Activated naive CD8-positive, alpha-beta T cell treated with anti-CD3 and anti-CD28 coated beads, Interleukin-2, amount 50 U/mL, for 16 hours (primary cell): ENCODE results near the gene WASF3.
"Not testable (repeated sequence)": the region's sequence is repeated elsewhere in the genome, so short reads cannot be mapped to it uniquely, and the experiment has no call there.

ENCODE experiments used
- DNase-seq: peaks from one replicate; pipeline ENCODE4 v3.0.0-alpha.2; 2020; ENCODE audit warnings: low read depth, low spot score

The WASF3 gene

DNA sequence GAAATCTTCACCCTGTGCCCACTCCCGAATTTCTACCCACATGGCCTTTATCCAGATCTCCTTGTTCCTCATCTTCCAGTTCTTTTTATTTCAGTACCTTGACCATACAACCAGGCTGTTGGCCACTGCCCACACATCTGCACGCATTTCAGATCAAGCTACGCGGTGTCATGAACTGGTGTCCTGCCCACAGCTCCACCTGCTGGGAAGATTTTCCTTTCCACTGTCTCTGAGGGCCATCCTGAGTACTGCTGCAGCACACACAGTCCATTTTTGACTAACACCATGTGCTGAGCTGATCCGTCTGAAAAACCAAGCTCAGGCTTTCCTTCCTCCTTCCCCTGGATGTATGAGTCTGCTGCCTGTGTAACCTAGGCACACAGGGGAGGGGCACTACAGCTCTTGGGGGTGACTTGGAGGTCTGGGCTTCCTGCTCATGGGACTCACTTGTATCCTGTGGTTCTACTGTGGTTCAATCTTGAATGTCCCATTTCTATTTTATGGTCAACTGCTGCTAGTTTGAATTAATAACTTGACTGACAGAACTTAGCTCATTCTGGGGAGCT, 71.9 kb downstream of the WASF3 start:
- no peak for DNase-seq

- DNase-seq = not testable (repeated sequence)
Measured at GRCh38 chr13:26635634-26636033, 78.2 kb downstream of the WASF3 start.

DNA sequence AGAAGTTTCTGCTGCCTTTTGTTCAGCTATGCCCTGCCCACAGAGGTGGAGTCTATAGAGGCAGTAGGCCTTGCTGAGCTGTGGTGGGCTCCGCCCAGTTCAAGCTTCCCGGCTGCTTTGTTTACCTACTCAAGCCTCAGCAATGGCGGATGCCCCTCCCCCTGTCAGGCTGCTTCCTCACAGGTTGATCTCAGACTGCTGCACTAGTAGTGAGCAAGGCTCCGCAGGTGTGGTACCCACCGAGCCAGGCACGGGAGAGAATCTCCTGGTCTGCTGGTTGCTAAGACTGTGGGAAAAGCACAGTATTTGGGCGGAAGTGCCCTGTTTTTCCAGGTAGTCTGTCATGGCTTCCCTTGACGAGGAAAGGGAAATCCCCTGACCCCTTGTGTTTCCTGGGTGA, 78.6 kb downstream of the WASF3 start:
- not testable (repeated sequence) for DNase-seq

DNA sequence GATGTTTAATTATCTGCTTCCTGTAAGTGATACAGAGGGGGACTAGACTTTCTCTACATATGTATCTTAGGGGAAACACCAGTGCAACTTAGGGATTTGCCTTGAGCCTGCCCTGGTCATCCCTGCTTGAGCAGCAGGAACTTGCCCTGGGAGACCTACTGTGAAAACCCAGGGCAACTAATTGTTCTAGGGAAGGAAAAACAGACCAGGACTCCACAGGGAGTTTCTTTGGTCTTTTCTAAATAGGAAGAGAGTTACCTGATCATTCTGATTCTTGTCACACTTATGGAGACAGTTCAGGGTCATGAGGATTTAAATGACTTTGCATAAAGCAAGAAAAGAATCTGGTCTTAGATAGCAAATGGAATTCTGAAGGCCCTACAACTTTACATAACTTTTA, 89.1 kb downstream of the WASF3 start:
- DNase-seq = no peak

DNA sequence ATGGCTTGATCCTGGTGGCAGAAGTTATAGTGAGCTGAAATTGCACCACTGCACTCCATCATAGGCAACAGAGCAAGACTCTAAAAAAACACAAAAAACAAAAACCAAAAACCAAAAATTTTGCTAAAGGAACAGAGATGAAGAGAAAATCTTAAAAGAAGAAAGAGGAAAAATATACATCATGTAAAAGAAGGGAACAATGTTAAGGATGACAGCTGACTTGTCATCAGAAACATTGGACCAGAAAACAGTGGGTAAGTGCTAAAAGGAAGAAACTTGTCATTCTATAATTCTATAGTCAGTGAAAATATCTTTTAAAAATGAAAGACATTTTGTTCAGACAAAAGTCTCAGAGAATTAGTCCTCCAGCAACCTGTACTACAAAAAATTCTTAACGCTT, 93.8 kb downstream of the WASF3 start:
- no peak for DNase-seq

- no peak for DNase-seq
Measured at GRCh38 chr13:26653310-26653709, 95.8 kb downstream of the WASF3 start.

- no peak for DNase-seq
Measured at GRCh38 chr13:26653842-26654241, 96.4 kb downstream of the WASF3 start.

- DNase-seq = no peak
Measured at GRCh38 chr13:26656919-26657318, 99.4 kb downstream of the WASF3 start.

GRCh38 chr13:26658448-26659385, 101.2 kb downstream of the WASF3 start:
- no peak for DNase-seq

DNA sequence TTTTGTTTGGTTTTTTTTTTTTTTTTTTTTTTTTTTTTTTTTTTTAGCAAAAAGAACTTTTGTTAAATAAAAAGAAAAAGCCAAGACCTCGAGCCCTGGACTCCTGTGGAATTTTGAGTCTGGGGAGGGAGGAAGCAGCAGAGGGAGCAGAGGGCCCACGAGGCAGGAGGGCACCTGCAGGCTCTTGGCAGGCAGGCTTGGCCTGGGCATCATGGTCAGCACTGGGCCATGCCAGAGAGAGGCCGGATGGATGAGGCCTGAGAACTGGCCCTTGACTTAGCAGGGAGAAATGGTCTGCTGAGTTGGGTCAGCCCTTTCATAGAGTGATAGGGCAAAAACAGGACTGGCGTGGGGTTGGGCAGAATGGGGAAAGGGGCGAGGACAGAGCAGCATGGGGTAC, 102.7 kb downstream of the WASF3 start:
- DNase-seq = no peak

- DNase-seq = no peak
Measured at GRCh38 chr13:26660766-26661165, 103.3 kb downstream of the WASF3 start.

DNA sequence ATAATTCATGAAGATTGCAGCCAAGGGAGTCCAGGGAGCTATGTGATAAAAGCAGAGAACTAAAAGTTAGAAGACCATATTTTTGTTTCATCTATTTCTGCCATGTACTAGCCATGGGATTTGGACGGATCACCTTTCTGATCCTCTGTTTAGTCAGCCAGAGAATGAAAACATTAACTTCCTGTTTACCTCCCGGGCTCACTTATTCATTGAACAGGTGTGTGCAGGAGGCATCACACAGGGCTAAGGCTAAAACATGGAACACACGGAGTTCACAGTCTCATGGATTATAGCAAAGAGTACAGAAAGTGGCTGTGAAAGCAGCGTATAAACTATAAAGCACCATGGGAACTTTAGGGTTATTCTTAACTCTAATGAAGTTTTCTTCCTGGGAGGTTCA, 106.3 kb downstream of the WASF3 start:
- DNase-seq = no peak

- no peak for DNase-seq
Measured at GRCh38 chr13:26664286-26664685, 106.8 kb downstream of the WASF3 start.

- no peak for DNase-seq
Measured at GRCh38 chr13:26664876-26665275, 107.4 kb downstream of the WASF3 start.

- no peak for DNase-seq
Measured at GRCh38 chr13:26668357-26669146, 111.1 kb downstream of the WASF3 start.

DNA sequence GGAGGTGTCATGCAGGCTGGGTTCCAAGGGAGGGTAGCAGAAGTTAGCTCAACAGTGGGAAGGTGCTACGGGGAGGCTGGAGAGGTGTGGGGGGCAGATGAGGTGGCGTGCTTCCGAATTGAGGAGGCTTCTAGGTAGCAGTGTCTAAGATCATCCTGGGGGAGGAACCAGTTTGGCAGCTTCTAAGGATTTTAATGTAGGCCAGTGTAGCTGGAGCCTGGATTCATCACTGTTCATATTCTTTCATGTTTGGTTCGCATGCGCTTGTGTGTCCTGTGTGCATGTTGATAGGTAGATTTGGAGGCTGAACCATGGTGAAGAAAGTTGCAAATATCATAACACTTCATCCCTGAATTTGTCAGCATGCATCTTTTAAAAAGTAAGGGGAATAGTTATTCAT, 116.4 kb downstream of the WASF3 start:
- DNase-seq = no peak

- DNase-seq = no peak
Measured at GRCh38 chr13:26677156-26677555, 119.7 kb downstream of the WASF3 start.

- no peak for DNase-seq
Measured at GRCh38 chr13:26678330-26678729, 120.8 kb downstream of the WASF3 start.

DNA sequence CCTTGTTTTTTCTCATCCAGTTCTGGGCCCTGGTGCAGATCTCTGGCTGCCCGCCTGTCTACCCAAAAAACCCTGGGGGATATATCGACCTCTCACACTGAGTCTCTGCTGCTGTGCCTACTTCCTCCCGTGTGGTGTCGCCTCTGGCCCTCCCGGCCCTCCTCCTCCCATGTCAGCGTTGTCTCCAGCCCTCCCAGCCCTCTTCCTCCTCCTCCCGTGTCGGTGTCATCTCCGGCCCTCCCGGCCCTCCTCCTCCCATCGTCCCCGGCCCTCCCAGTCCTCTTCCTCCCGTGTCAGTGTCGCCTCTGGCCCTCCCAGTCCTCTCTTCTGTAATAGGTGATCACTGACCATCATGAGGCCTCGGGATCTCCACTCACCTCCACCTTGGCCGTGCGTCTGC, 121.3 kb downstream of the WASF3 start:
- DNase-seq = no peak

GRCh38 chr13:26679411-26680122, 122.1 kb downstream of the WASF3 start:
- no peak for DNase-seq

- no peak for DNase-seq
Measured at GRCh38 chr13:26680123-26680450, 122.6 kb downstream of the WASF3 start.

GRCh38 chr13:26680572-26680971, 123.1 kb downstream of the WASF3 start:
- DNase-seq = no peak
